GM12872 (cell line): ENCODE data around the gene CLTCL1.

Experiments
- CTCF ChIP-seq: IDR thresholded peaks from 3 replicates; pipeline ENCODE4 v1.5.1; 2011; ENCODE audit warnings: low read depth, mild to moderate bottlenecking, low read length, moderate library complexity; ENCODE audit not compliant: insufficient read depth

The CLTCL1 gene

DNA sequence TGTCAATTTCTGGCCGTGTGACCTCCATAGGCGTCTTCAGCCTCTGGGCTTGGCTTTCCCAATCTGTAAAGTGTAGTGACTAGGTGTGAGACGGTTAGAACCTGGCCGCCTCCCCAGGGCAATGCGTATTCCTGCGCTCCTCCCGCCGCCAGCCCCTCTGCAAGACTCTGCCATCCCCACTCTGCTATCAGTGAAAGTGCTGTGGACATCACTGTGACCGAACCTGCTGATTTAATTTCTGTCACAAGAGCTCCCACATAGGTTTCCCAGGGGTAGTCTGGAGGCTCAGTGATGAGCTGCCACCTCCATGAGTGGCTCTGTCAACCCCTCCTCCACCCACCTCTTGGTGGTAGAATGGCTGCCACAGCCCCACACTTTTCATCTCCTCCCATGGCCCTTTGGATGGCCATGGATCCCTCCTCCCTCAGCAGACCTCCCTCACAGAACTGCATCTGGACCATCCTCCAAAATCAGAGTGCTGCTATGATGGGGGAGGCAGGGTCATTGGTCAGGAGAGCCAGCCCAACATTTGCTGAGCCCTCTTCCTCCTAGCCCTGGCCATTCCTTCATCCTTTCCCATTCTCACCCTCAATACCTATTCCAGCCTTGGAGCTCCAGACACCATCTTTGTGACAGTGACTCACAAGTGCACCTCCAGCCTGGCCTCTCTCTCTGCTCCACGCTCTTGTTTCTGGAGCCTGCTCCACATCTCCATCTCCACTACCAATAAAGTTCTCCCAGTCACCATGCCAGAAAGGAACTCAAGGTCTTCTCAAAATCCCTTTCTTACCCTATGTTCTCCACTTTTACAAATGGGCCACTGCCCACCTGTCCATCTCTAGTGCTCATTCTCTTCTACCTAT is 140.0 kb downstream of the CLTCL1 start:
- no peak for TF ChIP-seq CTCF

GRCh38 chr22:19150482-19151328 is 140.8 kb downstream of the CLTCL1 start:
- no peak for TF ChIP-seq CTCF

DNA sequence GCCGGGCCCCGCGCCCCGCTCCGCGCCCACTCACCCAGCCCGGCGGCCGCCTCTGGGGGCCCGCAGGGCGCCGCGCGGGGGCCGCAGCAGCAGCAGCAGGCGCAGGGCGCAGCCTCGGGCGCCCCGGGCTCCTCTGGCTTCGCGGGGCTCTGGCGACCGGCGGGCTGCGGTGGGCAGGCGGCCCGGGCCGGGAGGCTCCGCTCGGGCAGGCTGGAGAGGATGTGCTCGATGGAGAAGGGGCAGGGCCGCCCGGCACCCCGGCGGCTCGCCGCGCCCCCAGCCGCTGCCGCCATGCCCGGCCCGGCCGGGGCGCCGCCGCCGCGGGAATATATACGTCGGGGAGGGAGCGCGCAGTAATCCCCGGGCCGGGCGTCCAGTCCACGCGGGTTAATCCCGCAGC is 141.5 kb downstream of the CLTCL1 start, which contains the start of gene GSC2:
Gene GSC2, minus strand, starts transcription at position 302 of the 400 bp plus-strand sequence. Its CDS starts 9 bp downstream, at position 293.
- TF ChIP-seq CTCF = no peak

DNA sequence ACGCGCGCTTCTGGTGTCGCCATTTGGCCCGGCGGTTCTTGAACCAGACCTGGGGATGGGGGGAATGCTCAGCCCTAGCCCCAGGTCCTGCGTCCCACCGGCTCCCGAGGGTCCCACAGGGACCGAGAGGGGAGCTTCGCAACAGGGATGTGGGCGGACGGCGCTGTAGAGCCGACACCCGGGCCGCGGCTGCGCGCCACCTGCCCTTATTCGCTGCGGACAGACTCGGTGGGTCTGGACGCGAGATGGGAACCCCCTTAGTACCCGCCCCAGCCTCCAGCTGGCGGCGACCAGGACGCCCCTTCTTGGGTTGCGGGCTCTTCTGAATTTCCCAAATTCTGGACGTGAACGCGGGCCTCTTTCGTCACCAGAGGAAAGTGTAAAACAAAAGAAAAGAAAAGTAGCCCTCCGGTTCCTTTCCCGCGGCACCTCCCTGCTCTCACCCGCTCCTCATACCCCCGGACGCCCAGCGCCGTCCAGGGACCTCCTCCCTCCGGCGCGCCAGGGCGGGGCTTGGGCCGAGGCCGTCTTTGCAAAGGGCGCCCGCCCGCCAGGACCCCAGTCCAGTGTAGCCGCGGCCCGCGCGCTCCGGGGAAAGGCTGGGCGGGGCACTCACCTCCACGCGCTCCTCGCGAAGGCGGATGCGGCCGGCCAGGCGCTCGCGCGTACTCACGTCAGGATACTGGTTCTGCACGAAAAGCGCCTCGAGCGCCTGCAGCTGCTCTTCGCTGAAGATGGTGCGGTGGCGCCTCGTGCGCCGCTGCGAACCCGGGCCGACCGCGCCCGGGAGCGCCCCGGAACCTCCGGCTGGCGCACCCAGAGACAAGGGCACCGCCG is 142.3 kb downstream of the CLTCL1 start:
- TF ChIP-seq CTCF = no peak

DNA sequence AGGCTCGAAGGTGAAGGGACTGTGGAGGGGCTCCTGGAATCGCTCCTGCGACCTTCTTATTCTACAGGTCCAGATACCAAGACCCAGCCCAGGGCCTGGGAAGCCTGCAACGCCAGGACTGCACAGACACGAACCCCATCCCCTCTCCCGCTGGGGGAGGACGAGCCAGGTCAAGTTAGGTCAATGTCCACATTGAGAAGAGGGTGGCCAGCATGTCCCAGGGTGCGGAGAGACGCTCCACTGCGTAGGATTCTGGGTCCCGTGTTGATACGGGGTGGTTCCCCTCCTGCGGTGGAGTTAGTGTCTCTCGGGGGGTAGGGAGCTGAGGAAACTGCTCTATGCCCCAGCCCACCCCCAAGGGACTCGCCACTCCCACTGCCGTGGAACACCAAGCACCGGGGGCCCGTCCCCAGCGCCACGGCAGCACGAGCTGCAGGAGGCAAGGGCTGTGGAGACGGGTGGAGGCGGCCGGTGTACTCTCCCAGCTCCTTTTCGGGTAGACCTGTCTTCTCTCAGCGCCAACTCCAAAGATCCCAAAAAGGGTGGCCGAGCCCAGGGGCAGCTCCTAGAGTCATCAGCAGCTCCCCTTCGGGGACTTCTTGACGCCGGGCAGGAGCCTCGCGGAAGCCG is 143.0 kb downstream of the CLTCL1 start:
- TF ChIP-seq CTCF = no peak

GRCh38 chr22:19147195-19147780 is 144.2 kb downstream of the CLTCL1 start:
- no peak for TF ChIP-seq CTCF
